Stimulated activated CD8-positive, alpha-beta memory T cell treated with anti-CD3 and anti-CD28 coated beads, Interleukin-4, amount 100 ng/mL, for 48 hours (primary cell): Measurements from ENCODE around the gene MAGEH1.
A peak's percentile ranks its signal among the peaks of the same experiment; 100 is the strongest.
"Not testable (repeated sequence)": the region's sequence is repeated elsewhere in the genome, so short reads cannot be mapped to it uniquely, and the experiment has no call there.

Experiments
- DNase-seq: peaks from one replicate; pipeline ENCODE4 v3.0.0-alpha.2; 2020

The MAGEH1 gene

GRCh38 chrX:55451990-55452832, at the start of gene MAGEH1:
Gene MAGEH1 (plus strand): TSS chrX:55452127. CDS start chrX:55452375, 248 bp downstream.
- peak; percentile 80 for DNase-seq

GRCh38 chrX:55427079-55427478, 24.8 kb upstream of the MAGEH1 start:
- DNase-seq: not testable (repeated sequence)

- DNase-seq: not testable (repeated sequence)
Observed at GRCh38 chrX:55443468-55443867, 8.5 kb upstream of the MAGEH1 start.

GRCh38 chrX:55450259-55450658, 1.7 kb upstream of the MAGEH1 start:
- no peak for DNase-seq

- DNase-seq: no peak
Observed at GRCh38 chrX:55451141-55451540, 786 bp upstream of the MAGEH1 start.

- no peak for DNase-seq
Observed at GRCh38 chrX:55451626-55451989, 319 bp upstream of the MAGEH1 start.

- DNase-seq: no peak
Observed at GRCh38 chrX:55452833-55453124, 852 bp downstream of the MAGEH1 start.

- not testable (repeated sequence) for DNase-seq
Observed at GRCh38 chrX:55455708-55456107, 3.8 kb downstream of the MAGEH1 start.

GRCh38 chrX:55459426-55459825, 7.5 kb downstream of the MAGEH1 start:
- DNase-seq: not testable (repeated sequence)

GRCh38 chrX:55459926-55460325, 8.0 kb downstream of the MAGEH1 start:
- DNase-seq: not testable (repeated sequence)

GRCh38 chrX:55464050-55464449, 12.1 kb downstream of the MAGEH1 start:
- DNase-seq: not testable (repeated sequence)

GRCh38 chrX:55465108-55465507, 13.2 kb downstream of the MAGEH1 start:
- DNase-seq: not testable (repeated sequence)

- DNase-seq: not testable (repeated sequence)
Observed at GRCh38 chrX:55465791-55466190, 13.9 kb downstream of the MAGEH1 start.

- not testable (repeated sequence) for DNase-seq
Observed at GRCh38 chrX:55479956-55480355, 28.0 kb downstream of the MAGEH1 start.

GRCh38 chrX:55480390-55481062, 28.6 kb downstream of the MAGEH1 start:
- DNase-seq: no peak

GRCh38 chrX:55484948-55485347, 33.0 kb downstream of the MAGEH1 start:
- DNase-seq: no peak

GRCh38 chrX:55486736-55487135, 34.8 kb downstream of the MAGEH1 start:
- DNase-seq: no peak

GRCh38 chrX:55487143-55487542, 35.2 kb downstream of the MAGEH1 start:
- no peak for DNase-seq

GRCh38 chrX:55488006-55488592, 36.2 kb downstream of the MAGEH1 start:
- DNase-seq: no peak

- DNase-seq: peak; percentile 60
Observed at GRCh38 chrX:55488593-55489313, 36.8 kb downstream of the MAGEH1 start.

- DNase-seq: peak; percentile 31
Observed at GRCh38 chrX:55489314-55490009, 37.5 kb downstream of the MAGEH1 start, which contains the start of gene USP51. Gene USP51 (minus strand): TSS chrX:55489848. CDS start chrX:55488939, 909 bp downstream.

- DNase-seq: no peak
Observed at GRCh38 chrX:55490121-55490520, 38.2 kb downstream of the MAGEH1 start.

GRCh38 chrX:55490974-55491373, 39.0 kb downstream of the MAGEH1 start:
- DNase-seq: no peak
